HCT116 (cell line): Measurements from ENCODE around the gene BAX. TPM values are rescaled to one million over a fixed set of nuclear protein-coding genes. Genes with fewer than 3 reads are reported as not detected.

ENCODE experiments used
- ATAC-seq: fragments of 200-7000 bp; cut with Tn5 transposase; 2 replicates; pipeline ENCODE4 v1.9.1; 2020; ENCODE audit warnings: mild to moderate bottlenecking, moderate library complexity
- BruUV-seq: library from RNA; stranded (reverse); fragments of 400-500 nt; replicated peaks from 2 replicates; lab custom pipeline; 2021; lab: Mats Ljungman, UMichigan
- CTCF ChIA-PET: fragments of 300-600 bp; sonication (Branson Sonifier 250); formaldehyde crosslinking; loops from one replicate; lab custom pipeline; 2021; ENCODE audit warnings: antibody characterized with exemption; lab: Charles Lee
- POLR2A ChIA-PET: fragments of 300-600, 350-600 bp; sonication (Branson Sonifier 250); formaldehyde crosslinking; loops from one replicate; lab custom pipeline; 2021; ENCODE audit warnings: antibody characterized with exemption; lab: Charles Lee
- RAD21 ChIA-PET, 2 experiments: fragments of 300-600 bp; sonication (Branson Sonifier 250); formaldehyde crosslinking; loops; one replicate each; lab custom pipeline; 2023; ENCODE audit warnings: low total read pairs in 2 of 2; ENCODE audit not compliant: uncharacterized antibody in 2 of 2, unreplicated experiment in 2 of 2, low non-redundant PET in 1 of 2; lab: Charles Lee
- DNase-seq: peaks from one replicate; pipeline ENCODE4 v3.0.0-alpha.2; 2010; ENCODE audit warnings: low read depth, low spot score
- H2AFZ ChIP-seq: fragments of 200-600 bp; shearing (Covaris generic), sonication (generic); 2 replicates; pipeline ENCODE4 v1.6.1; 2017; ENCODE audit warnings: low read depth, mixed run types, mixed read lengths, antibody characterized with exemption, low read length; ENCODE audit not compliant: poor library complexity, severe bottlenecking
- H3K27ac ChIP-seq: 2 replicates; pipeline ENCODE4 v1.5.1; 2012; ENCODE audit warnings: low read depth, low read length
- H3K27me3 ChIP-seq: fragments of 200-600 bp; sonication (generic); 2 replicates; pipeline ENCODE4 v1.6.1; 2016; ENCODE audit warnings: mixed run types, low read length, mixed read lengths; ENCODE audit not compliant: insufficient read depth
- H3K36me3 ChIP-seq, 2 experiments: fragments of 200-500 bp in 1 of 2; fragments of 200-600 bp in 1 of 2; sonication (Bioruptor generic) in 1 of 2; sonication (generic) in 1 of 2; 2 replicates each; pipeline versions ENCODE4 v1.5.1 to v1.6.1; 2014 to 2016; ENCODE audit warnings: low read length in 2 of 2, inconsistent platforms in 1 of 2, mixed read lengths in 1 of 2, mixed run types in 1 of 2; ENCODE audit not compliant: insufficient read depth in 2 of 2, control insufficient read depth in 1 of 2
- H3K4me1 ChIP-seq, 2 experiments: fragments of 200-600 bp in 1 of 2; sonication (generic) in 1 of 2; 2 replicates each; pipeline versions ENCODE4 v1.5.1 to v1.6.1; 2012 to 2017; ENCODE audit warnings: low read length in 2 of 2, inconsistent platforms in 1 of 2, mild to moderate bottlenecking in 1 of 2, mixed read lengths in 1 of 2, mixed run types in 1 of 2, moderate library complexity in 1 of 2; ENCODE audit not compliant: insufficient read depth in 2 of 2, control insufficient read depth in 1 of 2
- H3K4me2 ChIP-seq: fragments of 200-600 bp; sonication (generic); 2 replicates; pipeline ENCODE4 v1.6.1; 2017; ENCODE audit warnings: mixed run types, low read length, mixed read lengths
- H3K4me3 ChIP-seq, 2 experiments: fragments of 200-600 bp in 1 of 2; sonication (generic) in 1 of 2; replicated peaks in 1 of 2; 2 replicates each; pipeline ENCODE4 v1.5.1; 2011 to 2016; ENCODE audit warnings: low read length in 2 of 2, control low read depth in 1 of 2, low read depth in 1 of 2, mild to moderate bottlenecking in 1 of 2, mixed read lengths in 1 of 2, mixed run types in 1 of 2
- H3K79me2 ChIP-seq: fragments of 200-600 bp; sonication (generic); 2 replicates; pipeline ENCODE4 v1.6.1; 2017; ENCODE audit warnings: mild to moderate bottlenecking, mixed run types, low read length, moderate library complexity, mixed read lengths; ENCODE audit not compliant: insufficient read depth
- H3K9ac ChIP-seq: fragments of 200-600 bp; sonication (generic); 2 replicates; pipeline ENCODE4 v1.6.1; 2016; ENCODE audit warnings: low read length, mixed read lengths
- H3K9me2 ChIP-seq: fragments of 200-600 bp; sonication (generic), shearing (Covaris generic); 2 replicates; pipeline ENCODE4 v1.6.1; 2017; ENCODE audit warnings: mixed run types, mild to moderate bottlenecking, moderate library complexity; ENCODE audit not compliant: insufficient read depth
- H3K9me3 ChIP-seq, 2 experiments: fragments of 200-500 bp in 1 of 2; fragments of 200-600 bp in 1 of 2; sonication (Bioruptor generic) in 1 of 2; sonication (generic) in 1 of 2; 2 replicates each; pipeline ENCODE4 v1.6.1; 2014 to 2017; ENCODE audit warnings: low read length in 2 of 2, mixed read lengths in 2 of 2, inconsistent platforms in 1 of 2, low read depth in 1 of 2, mild to moderate bottlenecking in 1 of 2, mixed run types in 1 of 2, moderate library complexity in 1 of 2; ENCODE audit not compliant: control insufficient read depth in 1 of 2, insufficient read depth in 1 of 2
- H4K20me1 ChIP-seq: fragments of 200-600 bp; sonication (generic), shearing (Covaris generic); 2 replicates; pipeline ENCODE4 v1.6.1; 2017; ENCODE audit warnings: mixed run types, mild to moderate bottlenecking, moderate library complexity; ENCODE audit not compliant: insufficient read depth
- CBX3 ChIP-seq: IDR thresholded peaks from 2 replicates; pipeline ENCODE4 v1.6.1; 2012; ENCODE audit warnings: low read depth
- EGR1 ChIP-seq: IDR thresholded peaks from 2 replicates; pipeline ENCODE4 v1.6.1; 2012; ENCODE audit warnings: low read depth
- MAX ChIP-seq: IDR thresholded peaks from 2 replicates; pipeline ENCODE4 v1.6.1; 2012
- POLR2A ChIP-seq: IDR thresholded peaks from 2 replicates; pipeline ENCODE4 v1.7.0; 2011; ENCODE audit warnings: borderline replicate concordance; ENCODE audit not compliant: insufficient read depth, insufficient read length; ENCODE audit errors: extremely low read depth
- POLR2AphosphoS5 ChIP-seq: IDR thresholded peaks from 2 replicates; pipeline ENCODE4 v1.6.1; 2011; ENCODE audit warnings: mild to moderate bottlenecking, low read depth, low read length, moderate library complexity
- SP1 ChIP-seq: IDR thresholded peaks from 2 replicates; pipeline ENCODE4 v1.6.1; 2012; ENCODE audit warnings: low read depth
- TCF7L2 ChIP-seq: IDR thresholded peaks from 2 replicates; pipeline ENCODE4 v1.7.0; 2011; ENCODE audit warnings: borderline replicate concordance, inconsistent platforms; ENCODE audit not compliant: insufficient read depth, insufficient read length; ENCODE audit errors: extremely low read depth
- YY1 ChIP-seq: IDR thresholded peaks from 2 replicates; pipeline ENCODE4 v1.6.1; 2011; ENCODE audit warnings: low read length, low read depth, moderate library complexity, mild to moderate bottlenecking; ENCODE audit not compliant: insufficient replicate concordance; ENCODE audit errors: extremely low read depth
- ZBTB33 ChIP-seq: IDR thresholded peaks from 2 replicates; pipeline ENCODE4 v1.6.1; 2011; ENCODE audit warnings: mild to moderate bottlenecking, low read length, moderate library complexity; ENCODE audit not compliant: insufficient replicate concordance; ENCODE audit errors: extremely low read depth
- intact Hi-C: fragments of 100-400 bp; cut with micrococcal nuclease; formaldehyde crosslinking; loops from 2 replicates; pipeline ENCODE4 v1.10.0; 2022
- total RNA-seq: library from RNA; stranded (reverse); gene quantifications from one replicate; pipeline ENCODE4 v1.2.1, GENCODE V29; 2021; ENCODE audit not compliant: unreplicated experiment

Gene BAX
- total RNA-seq, 1 experiment from 2014 or later = 96.4 TPM

- Histone ChIP-seq H3K36me3 (no peaks in the 10 kb centered on the region), H3K9ac (peak within 1 kb of the TSS; percentile 72), H4K20me1 (no peaks in the 10 kb centered on the region), H3K4me3 (peak within 1 kb of the TSS; percentile 47 to 73), H3K9me2 (no peaks in the 10 kb centered on the region), H3K4me2 (peak within 1 kb of the TSS; percentile 99), H3K9me3 (no peaks in the 10 kb centered on the region), H2AFZ (peak within 1 kb of the TSS; percentile 88), H3K4me1 (peaks cover 12 to 20% of the 10 kb centered on the region in 2 experiments), H3K79me2 (no peaks in the 10 kb centered on the region), H3K27ac (peak within 1 kb of the TSS; percentile 28; the same call in 1 of the 2 replicates), H3K27me3 (no peaks in the 10 kb centered on the region)
- no TSS peak for BruUV-seq
- peak; percentile 59 for TF ChIP-seq TCF7L2
- TF ChIP-seq SP1 = peak; percentile 55
- peak; percentile 96 for TF ChIP-seq POLR2AphosphoS5
- TF ChIP-seq YY1 = no peak
- peak; percentile 85 for TF ChIP-seq POLR2A
- peak; percentile 75 for TF ChIP-seq EGR1
- peak; percentile 22 for TF ChIP-seq ZBTB33
- no peak for TF ChIP-seq CBX3
- TF ChIP-seq MAX = peak; percentile 23; the same call in 1 of the 2 replicates
- ATAC-seq (peak; percentile 99), DNase-seq (peak; percentile 92)
- intact Hi-C loops = loop anchor here (1.0 kb wide), 1 partner anchor 32 kb away; the partner anchor contains the start of gene FTL
- CTCF ChIA-PET = interaction anchor here (0.8 to 1.4 kb wide), 4 partner anchors 37 to 430 kb away, joined by 3 to 4 read pairs (median 3); partner anchors contain the start of genes DKKL1 and RUVBL2
- RAD21 ChIA-PET = no interaction called here
- POLR2A ChIA-PET = interaction anchor here (0.6 to 2.2 kb wide), 14 partner anchors 9 to 315 kb away, joined by 3 to 12 read pairs (median 4); partner anchors contain the start of genes BAX, FTL, GYS1 and NUCB1
Observed at GRCh38 chr19:48933382-48933932, 21.2 kb upstream of the BAX start, which contains the start of gene DHDH. DHDH (plus strand) TSS chr19:48933699; CDS start chr19:48933722, 23 bp downstream.
